Activated gamma-delta T cell treated with Interleukin-2 at 50 U/mL for 16 hours (primary cell): Measurements from ENCODE around the gene DNMT1.

ENCODE experiments used
- DNase-seq: peaks from one replicate; pipeline ENCODE4 v3.0.0-alpha.2; 2020

Gene DNMT1

GRCh38 chr19:10137751-10138682 lies 56.7 kb downstream of the DNMT1 start:
- DNase-seq: no peak

DNA sequence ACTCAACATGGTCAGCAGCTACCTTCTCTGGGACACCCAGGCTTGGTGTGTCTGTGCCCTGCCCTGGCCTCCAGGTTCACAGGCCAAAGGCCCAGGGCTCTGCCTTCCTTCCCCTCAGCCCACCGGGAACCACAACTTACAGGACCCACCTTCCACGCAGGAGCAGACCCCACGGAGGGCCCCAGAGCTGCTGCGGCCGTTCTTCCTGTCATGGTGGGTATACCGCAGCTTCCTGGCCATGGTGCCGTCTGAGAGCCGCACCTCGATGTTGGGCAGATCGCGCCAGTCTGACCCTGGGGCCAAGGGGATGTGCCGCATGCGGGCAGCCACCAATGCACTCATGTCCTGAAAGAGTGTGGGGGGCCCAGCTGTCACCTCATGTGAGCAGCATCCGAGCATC lies 57.8 kb downstream of the DNMT1 start:
- DNase-seq: no peak

GRCh38 chr19:10135551-10136334 lies 59.0 kb downstream of the DNMT1 start:
- DNase-seq: no peak

DNA sequence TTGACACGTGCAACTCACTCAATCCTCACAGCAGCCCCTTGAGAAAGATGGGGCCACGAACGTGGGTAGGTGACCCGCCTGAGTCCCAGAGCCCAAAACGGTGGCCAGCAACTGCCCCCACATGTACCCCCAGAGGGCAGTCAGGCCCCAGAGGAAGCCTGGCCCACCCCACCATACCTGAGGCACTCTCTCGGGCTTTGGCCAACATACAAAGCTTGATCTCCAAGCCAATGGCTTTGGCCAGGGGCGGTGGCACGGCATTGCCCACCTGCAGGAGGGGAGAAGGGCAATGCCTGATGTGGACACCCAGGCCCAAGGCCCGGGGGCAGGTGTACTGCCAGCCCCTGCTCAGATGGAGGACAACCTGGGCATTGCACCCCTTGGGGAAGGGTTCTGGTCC lies 60.7 kb downstream of the DNMT1 start:
- no peak for DNase-seq

- no peak for DNase-seq
These were observed 61.2 kb downstream of the DNMT1 start for GRCh38 chr19:10133596-10133995.

GRCh38 chr19:10132905-10133304 lies 61.8 kb downstream of the DNMT1 start:
- no peak for DNase-seq

DNA sequence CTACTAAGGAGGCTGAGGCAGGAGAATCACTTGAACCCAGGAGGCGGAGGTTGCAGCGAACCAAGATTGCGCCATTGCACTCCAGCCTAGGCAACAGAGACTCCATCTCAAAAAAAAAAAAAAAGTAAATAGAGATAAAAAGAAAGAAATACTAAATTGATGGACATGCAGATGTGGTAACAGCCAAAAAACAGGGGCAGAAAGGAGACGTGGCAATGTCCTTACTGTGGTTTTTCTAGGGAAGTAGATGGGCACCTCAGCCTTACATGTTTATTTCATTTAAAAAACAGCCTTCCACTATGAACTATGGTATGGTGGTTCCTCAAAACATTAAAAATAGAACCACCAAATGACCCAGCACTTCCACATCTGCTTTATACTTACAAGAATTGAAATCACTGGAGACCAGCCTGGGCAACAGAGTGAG lies 68.5 kb downstream of the DNMT1 start:
- no peak for DNase-seq

DNA sequence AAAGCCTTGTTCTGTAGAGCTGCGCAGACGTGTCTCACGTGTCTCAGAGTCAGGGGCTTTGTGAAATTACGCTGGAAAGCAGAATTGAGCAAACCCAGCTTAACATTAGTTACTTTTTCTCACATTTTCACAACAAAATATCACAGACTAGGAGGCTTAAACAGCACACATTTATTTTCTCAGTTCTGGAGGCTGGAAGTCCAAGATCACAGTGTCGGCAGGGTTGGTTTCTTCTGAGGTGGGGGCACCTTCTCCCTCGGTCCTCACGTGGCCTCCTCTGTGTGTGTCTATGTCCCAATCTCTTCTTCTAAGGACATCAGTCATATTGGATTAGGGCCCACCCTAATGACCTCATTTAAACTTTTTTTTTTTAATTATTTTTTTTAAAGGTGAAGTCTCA lies 70.3 kb downstream of the DNMT1 start:
- no peak for DNase-seq

- DNase-seq: no peak
These were observed 72.7 kb downstream of the DNMT1 start for GRCh38 chr19:10122045-10122444.

DNA sequence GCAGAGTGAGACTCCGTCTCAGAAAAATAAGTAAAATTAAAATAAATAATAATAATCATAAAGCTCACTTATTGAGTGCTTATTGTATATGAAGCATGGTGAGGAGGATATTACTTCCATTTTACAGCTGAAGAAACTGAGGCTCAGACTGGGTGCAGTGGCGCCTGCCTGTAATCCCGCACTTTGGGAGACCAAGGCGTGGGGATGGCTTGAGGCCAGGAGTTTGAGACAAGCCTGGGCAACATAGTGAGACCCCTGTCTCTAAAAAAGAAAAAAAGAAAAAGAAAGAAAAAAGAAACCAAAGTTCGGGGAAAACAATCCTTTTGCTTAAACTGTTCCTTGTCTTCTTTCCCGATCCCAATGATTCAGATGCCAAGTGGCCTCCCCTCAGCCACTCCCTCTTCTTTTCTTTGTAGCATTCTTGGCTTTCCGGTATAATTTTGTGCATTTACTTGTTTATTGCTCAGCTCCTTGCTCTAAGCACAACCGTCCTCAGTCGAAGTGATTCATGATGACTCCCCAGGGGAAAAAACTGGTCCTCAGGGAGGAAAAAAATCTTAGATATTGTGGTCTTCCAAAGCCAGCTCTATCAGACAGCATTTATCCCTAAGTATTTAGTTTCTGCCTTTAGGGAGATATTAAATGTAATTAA lies 74.1 kb downstream of the DNMT1 start:
- DNase-seq: no peak

DNA sequence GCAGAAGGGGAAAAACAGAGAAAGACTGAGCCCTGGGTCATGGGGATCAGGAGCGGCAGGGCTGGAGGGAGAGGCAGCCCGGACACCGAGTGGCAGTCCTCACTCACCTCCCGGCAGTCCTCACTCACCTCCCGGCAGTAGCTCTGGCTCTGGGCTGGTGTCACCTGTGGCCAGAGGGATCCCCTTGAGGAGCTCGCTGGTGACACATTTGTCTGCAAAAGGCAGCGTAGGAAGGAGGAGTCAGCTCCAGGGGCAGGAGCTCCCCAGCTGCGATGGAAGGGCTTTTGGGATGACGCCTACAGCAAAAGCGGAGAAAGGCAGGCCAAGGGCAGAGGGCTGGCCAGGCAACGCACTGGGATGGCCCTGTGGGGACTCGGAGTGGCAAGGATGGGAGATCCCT lies 75.8 kb downstream of the DNMT1 start:
- DNase-seq: no peak

GRCh38 chr19:10116866-10117616 lies 77.7 kb downstream of the DNMT1 start:
- DNase-seq: no peak

DNA sequence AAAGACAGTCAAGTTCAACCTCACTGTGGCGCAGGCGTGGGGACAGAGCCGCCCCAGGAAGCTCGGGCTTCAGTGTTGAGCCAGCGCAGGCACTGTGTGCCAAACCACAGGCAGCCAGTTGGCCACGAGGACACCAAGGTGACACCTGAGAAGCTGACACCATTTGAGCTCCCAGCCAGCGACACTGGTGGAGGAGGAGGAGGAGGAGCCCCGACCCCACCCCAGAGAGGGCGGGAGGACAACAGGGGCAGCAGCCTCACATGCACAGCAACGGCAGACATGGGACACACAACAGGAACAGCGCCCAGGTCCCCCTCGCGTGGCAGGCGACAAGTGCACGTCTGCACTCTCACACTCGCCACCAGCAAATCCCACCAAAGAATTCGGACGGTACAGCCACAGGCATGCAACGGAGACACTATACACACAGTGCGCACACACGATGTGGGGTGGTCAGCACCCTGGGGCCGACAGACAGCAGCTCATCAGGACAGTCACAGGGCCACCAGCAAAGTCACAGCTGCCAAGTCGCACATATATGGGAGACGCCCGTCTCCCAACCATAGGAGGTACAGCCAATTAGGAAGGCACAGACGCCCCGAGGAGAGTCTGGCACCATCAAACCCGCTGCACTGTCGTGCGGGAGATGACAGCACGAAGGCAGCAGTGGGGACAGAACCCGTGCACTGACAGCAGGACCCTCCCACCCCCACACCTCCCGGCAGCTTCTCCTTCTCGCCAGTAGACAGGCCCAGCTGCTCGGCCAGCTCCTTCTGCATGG lies 78.5 kb downstream of the DNMT1 start:
- DNase-seq: no peak

GRCh38 chr19:10115392-10116084 lies 79.2 kb downstream of the DNMT1 start:
- DNase-seq: no peak

GRCh38 chr19:10114651-10115391 lies 79.9 kb downstream of the DNMT1 start:
- DNase-seq: no peak

DNA sequence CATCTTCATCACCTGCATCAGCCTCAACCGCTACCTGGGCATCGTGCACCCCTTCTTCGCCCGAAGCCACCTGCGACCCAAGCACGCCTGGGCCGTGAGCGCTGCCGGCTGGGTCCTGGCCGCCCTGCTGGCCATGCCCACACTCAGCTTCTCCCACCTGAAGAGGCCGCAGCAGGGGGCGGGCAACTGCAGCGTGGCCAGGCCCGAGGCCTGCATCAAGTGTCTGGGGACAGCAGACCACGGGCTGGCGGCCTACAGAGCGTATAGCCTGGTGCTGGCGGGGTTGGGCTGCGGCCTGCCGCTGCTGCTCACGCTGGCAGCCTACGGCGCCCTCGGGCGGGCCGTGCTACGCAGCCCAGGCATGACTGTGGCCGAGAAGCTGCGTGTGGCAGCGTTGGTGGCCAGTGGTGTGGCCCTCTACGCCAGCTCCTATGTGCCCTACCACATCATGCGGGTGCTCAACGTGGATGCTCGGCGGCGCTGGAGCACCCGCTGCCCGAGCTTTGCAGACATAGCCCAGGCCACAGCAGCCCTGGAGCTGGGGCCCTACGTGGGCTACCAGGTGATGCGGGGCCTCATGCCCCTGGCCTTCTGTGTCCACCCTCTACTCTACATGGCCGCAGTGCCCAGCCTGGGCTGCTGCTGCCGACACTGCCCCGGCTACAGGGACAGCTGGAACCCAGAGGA lies 80.6 kb downstream of the DNMT1 start:
- DNase-seq: no peak

DNA sequence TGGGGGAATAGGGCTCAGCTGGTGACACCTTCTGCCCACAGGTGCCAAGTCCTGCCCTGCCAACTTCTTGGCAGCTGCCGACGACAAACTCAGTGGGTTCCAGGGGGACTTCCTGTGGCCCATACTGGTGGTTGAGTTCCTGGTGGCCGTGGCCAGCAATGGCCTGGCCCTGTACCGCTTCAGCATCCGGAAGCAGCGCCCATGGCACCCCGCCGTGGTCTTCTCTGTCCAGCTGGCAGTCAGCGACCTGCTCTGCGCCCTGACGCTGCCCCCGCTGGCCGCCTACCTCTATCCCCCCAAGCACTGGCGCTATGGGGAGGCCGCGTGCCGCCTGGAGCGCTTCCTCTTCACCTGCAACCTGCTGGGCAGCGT lies 81.2 kb downstream of the DNMT1 start:
- DNase-seq: no peak

- peak; percentile 59 for DNase-seq
These were observed 81.7 kb downstream of the DNMT1 start for GRCh38 chr19:10112895-10113591.

DNA sequence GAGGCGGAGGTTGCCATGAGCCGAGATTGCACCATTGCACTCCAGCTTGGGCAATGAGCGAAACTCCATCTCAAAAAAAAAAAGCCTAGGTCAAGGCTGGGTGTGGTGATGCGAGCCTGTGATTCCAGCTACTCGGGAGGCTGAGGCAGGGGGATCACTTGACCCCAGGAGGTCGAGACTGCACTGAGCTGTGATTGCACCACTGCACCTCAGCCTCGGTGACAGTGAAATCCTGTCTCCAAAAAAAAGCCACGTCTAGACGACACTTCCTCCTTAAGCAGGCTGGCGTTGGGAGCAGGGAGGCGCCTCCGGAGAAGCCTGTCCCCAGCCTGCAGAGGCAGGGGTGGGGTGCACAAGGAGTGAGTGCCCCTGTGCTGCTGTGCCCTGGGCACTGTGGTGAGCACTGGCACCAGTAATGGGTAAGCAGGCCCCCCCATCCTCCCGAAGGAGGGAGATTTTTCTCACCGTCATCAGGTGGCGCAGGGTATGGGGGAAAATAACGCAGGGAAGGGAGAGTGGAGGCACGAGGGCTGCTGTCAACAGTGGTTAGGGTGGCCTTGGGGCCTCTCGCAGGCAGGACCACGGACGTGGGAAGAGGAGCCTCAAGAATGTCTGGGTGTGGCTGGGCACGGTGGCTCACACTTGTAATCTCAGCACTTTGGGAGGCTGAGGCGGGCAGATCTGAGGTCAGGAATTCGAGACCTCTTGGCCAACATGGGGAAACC lies 82.6 kb downstream of the DNMT1 start:
- DNase-seq: peak; percentile 66
